Loucy (cell line): ENCODE results near the gene GALNT7.
A peak's percentile ranks its signal among the peaks of the same experiment; 100 is the strongest.
"Not testable (repeated sequence)": the region's sequence is repeated elsewhere in the genome, so short reads cannot be mapped to it uniquely, and the experiment has no call there.

ENCODE experiments used
- H2AFZ ChIP-seq: fragments of 200-600 bp; sonication (generic); 2 replicates; pipeline ENCODE4 v1.6.0; 2016; ENCODE audit warnings: antibody characterized with exemption, mild to moderate bottlenecking, low read length, moderate library complexity
- H3F3A ChIP-seq: fragments of 200-600 bp; 2 replicates; pipeline ENCODE4 v1.6.0; 2016; ENCODE audit warnings: antibody characterized with exemption, low read depth, mild to moderate bottlenecking
- H3K27me3 ChIP-seq: fragments of 200-600 bp; sonication (generic); 2 replicates; pipeline ENCODE4 v1.6.1; 2014; ENCODE audit warnings: low read length, mild to moderate bottlenecking; ENCODE audit not compliant: insufficient read depth, poor library complexity, severe bottlenecking
- H3K36me3 ChIP-seq: fragments of 200-600 bp; sonication (generic); 2 replicates; pipeline ENCODE4 v1.6.1; 2016; ENCODE audit warnings: low read length; ENCODE audit not compliant: insufficient read depth
- H3K4me1 ChIP-seq: fragments of 200-600 bp; sonication (generic); 2 replicates; pipeline ENCODE4 v1.5.1; 2014; ENCODE audit warnings: low read length, mild to moderate bottlenecking; ENCODE audit not compliant: insufficient read depth, poor library complexity, severe bottlenecking
- H3K4me2 ChIP-seq: fragments of 200-600 bp; sonication (generic); 2 replicates; pipeline ENCODE4 v1.6.0; 2014; ENCODE audit warnings: antibody characterized with exemption, low read length, low read depth, mild to moderate bottlenecking; ENCODE audit not compliant: poor library complexity, severe bottlenecking
- H3K4me3 ChIP-seq: fragments of 200-600 bp; sonication (generic); 2 replicates; pipeline ENCODE4 v1.5.1; 2014; ENCODE audit warnings: low read length, mild to moderate bottlenecking, mixed read lengths; ENCODE audit not compliant: poor library complexity, severe bottlenecking
- H3K79me2 ChIP-seq: fragments of 200-600 bp; sonication (generic); 2 replicates; pipeline ENCODE4 v1.6.1; 2014; ENCODE audit warnings: low read length; ENCODE audit not compliant: insufficient read depth
- H3K9ac ChIP-seq: fragments of 200-600 bp; sonication (generic); 2 replicates; pipeline ENCODE4 v1.6.0; 2014; ENCODE audit warnings: mild to moderate bottlenecking, low read depth, low read length, moderate library complexity; ENCODE audit not compliant: poor library complexity, severe bottlenecking
- H3K9me2 ChIP-seq: fragments of 200-600 bp; sonication (generic); replicated peaks from 2 replicates; pipeline ENCODE4 v1.6.1; 2016; ENCODE audit warnings: low read depth, low read length, mixed read lengths
- H3K9me3 ChIP-seq: fragments of 200-600 bp; sonication (generic); 2 replicates; pipeline ENCODE4 v1.6.1; 2014; ENCODE audit warnings: mild to moderate bottlenecking, antibody characterized with exemption, low read length, low read depth; ENCODE audit not compliant: insufficient read depth
- H4K20me1 ChIP-seq: fragments of 200-600 bp; sonication (generic); 2 replicates; pipeline ENCODE4 v1.6.0; 2014; ENCODE audit warnings: antibody characterized with exemption, low read length, mild to moderate bottlenecking; ENCODE audit not compliant: insufficient read depth, poor library complexity, severe bottlenecking
- EZH2phosphoT487 ChIP-seq: fragments of 200-600 bp; IDR thresholded peaks from 2 replicates; pipeline ENCODE4 v1.6.1; 2018; ENCODE audit warnings: antibody characterized with exemption, mild to moderate bottlenecking, moderate library complexity, borderline replicate concordance
- TF ChIP-seq, protein P1 (sequence below): fragments of 200-600 bp; sonication (generic); conservative IDR thresholded peaks from 2 replicates; pipeline ENCODE4 v1.5.1; 2014; ENCODE audit warnings: mild to moderate bottlenecking, antibody characterized with exemption, low read length

The GALNT7 gene

DNA sequence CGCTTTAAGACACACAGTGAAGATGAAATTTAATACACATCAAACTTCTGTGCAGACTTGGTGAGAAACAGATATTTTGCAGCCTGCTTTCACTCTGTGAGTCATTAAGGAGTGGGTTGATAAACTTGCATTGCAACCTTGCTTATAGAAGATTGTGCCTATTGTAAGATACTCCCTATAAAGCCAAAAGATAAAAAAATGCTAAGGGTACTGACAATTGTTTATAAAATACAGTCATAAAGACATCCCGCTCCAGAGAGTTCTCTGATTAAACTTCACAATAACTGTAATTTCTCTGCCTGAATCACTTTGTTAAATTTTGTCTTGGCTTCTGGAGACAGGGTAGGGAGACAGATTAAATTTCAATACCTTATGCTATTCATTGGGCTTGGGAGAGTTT lies 49.1 kb downstream of the GALNT7 start:
- Histone ChIP-seq H3K9me2 (no peaks in the 10 kb centered on the region), H4K20me1 (peaks cover 53% of the 10 kb centered on the region), H3K4me2 (peak overlapping the region; percentile 58), H3K9me3 (no peaks in the 10 kb centered on the region), H3K9ac (peak overlapping the region; percentile 15), H3K79me2 (peaks cover 91% of the 10 kb centered on the region), H2AFZ (no peak overlapping the region), H3K4me3 (peak overlapping the region; percentile 20), H3K27me3 (no peaks in the 10 kb centered on the region), H3F3A (peaks cover 5% of the 10 kb centered on the region; the same call in 1 of the 2 replicates), H3K36me3 (peaks cover 2% of the 10 kb centered on the region; the same call in 1 of the 2 replicates), H3K4me1 (peaks cover 40% of the 10 kb centered on the region)
- TF ChIP-seq EZH2phosphoT487 = no peak
- TF ChIP-seq, protein P1, sequence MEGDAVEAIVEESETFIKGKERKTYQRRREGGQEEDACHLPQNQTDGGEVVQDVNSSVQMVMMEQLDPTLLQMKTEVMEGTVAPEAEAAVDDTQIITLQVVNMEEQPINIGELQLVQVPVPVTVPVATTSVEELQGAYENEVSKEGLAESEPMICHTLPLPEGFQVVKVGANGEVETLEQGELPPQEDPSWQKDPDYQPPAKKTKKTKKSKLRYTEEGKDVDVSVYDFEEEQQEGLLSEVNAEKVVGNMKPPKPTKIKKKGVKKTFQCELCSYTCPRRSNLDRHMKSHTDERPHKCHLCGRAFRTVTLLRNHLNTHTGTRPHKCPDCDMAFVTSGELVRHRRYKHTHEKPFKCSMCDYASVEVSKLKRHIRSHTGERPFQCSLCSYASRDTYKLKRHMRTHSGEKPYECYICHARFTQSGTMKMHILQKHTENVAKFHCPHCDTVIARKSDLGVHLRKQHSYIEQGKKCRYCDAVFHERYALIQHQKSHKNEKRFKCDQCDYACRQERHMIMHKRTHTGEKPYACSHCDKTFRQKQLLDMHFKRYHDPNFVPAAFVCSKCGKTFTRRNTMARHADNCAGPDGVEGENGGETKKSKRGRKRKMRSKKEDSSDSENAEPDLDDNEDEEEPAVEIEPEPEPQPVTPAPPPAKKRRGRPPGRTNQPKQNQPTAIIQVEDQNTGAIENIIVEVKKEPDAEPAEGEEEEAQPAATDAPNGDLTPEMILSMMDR = no peak

DNA sequence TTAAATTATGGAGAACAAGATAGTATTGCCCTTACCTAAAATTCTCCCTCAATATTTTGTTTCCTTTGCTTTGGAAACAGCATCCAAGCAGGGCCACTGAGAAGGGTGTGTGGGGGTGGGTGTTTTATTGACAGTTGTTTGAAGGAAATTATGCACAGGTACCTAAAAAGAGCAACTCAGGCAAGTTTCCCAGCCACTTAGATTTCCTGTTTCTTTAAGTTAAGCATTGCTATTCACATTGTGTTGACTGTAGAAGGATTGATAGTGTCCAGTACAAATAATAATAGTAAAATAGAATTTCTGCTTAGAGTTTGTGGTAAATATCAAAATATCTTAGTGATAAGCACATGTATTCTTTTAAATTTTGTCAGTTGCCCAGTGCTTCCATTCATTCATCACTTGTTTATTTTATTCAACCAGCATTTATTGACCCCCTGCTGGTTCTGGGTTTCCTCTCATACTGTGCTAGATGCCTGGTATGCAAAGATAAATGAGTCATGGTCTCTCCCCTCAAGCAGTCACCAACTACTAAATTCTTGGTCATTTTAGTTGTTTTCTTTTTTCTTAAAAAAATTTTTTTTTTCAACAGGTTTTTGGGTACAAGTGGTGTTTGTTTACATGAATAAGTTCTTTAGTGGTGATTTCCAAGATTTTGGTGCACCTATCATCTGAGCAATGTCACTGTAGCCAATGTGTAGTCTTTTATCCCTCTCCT lies 50.0 kb downstream of the GALNT7 start:
- peaks cover 5% of the 10 kb centered on the region; the same call in 1 of the 2 replicates for H3F3A ChIP-seq
- peaks cover 43% of the 10 kb centered on the region for H3K4me1 ChIP-seq
- peak overlapping the region; percentile 15 for H3K9ac ChIP-seq
- H3K9me2 ChIP-seq = no peaks in the 10 kb centered on the region
- H2AFZ ChIP-seq = no peak overlapping the region
- H4K20me1 ChIP-seq = peaks cover 54% of the 10 kb centered on the region
- H3K4me3 ChIP-seq = peak overlapping the region; percentile 20
- TF ChIP-seq EZH2phosphoT487 = no peak
- TF ChIP-seq, protein P1 = no peak
- H3K27me3 ChIP-seq = no peaks in the 10 kb centered on the region
- H3K9me3 ChIP-seq = no peaks in the 10 kb centered on the region
- H3K4me2 ChIP-seq = peak overlapping the region; percentile 58
- H3K79me2 ChIP-seq = peaks cover 91% of the 10 kb centered on the region
- H3K36me3 ChIP-seq = peaks cover 2% of the 10 kb centered on the region; the same call in 1 of the 2 replicates

DNA sequence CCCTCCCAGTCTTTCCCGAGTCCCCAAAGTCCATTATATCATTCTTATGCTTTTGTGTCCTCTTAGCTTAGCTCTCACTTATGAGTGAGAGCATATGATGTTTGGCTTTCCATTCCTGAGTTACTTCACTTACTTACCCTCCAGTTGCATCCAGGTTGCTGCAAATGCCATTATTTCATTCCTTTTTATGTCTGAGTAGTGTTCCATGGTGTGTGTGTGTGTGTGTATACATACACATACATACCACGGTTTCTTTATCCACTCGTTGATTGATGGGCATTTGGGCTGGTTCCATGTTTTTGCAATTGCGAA lies 50.5 kb downstream of the GALNT7 start:
- H3K9me2 ChIP-seq, H3K27me3 ChIP-seq, H3K9me3 ChIP-seq, H3K36me3 ChIP-seq, H2AFZ ChIP-seq, H3K4me3 ChIP-seq, H3F3A ChIP-seq, H3K9ac ChIP-seq: not testable (repeated sequence)
- Histone ChIP-seq H3K4me2 (peak overlapping the region; percentile 58), H3K79me2 (peaks cover 91% of the 10 kb centered on the region), H4K20me1 (peaks cover 54% of the 10 kb centered on the region), H3K4me1 (peaks cover 38% of the 10 kb centered on the region)

DNA sequence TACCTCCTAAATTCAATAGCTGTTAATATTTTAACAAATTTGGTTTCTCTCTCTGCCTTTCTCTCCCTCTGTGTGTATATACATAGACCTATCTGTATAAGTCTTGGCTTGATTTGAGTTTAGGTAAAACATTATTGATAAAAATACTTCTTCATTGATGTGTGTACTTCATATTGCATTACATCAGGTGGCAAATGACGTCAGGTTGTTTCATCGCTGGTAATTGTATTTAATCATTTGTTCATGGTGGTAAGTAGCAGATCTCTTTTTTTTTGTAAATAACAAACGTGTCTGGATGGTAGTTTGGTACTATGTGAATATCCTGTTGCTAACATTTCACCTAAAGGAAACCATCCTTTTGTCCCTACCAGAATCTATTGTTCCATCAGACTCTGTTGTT lies 55.1 kb downstream of the GALNT7 start:
- Histone ChIP-seq H2AFZ (no peak overlapping the region), H3F3A (0 out of 2 replicates have a peak, but pooled peaks cover under 1% of the 10 kb centered on the region), H3K4me2 (no peak overlapping the region), H3K9me2 (no peaks in the 10 kb centered on the region), H3K36me3 (peaks cover 9% of the 10 kb centered on the region; the same call in 1 of the 2 replicates), H3K4me1 (peaks cover 32% of the 10 kb centered on the region), H3K9ac (no peak overlapping the region), H3K27me3 (no peaks in the 10 kb centered on the region), H3K9me3 (no peaks in the 10 kb centered on the region), H3K79me2 (peaks cover 90% of the 10 kb centered on the region), H4K20me1 (peaks cover 53% of the 10 kb centered on the region), H3K4me3 (no peak overlapping the region)
- TF ChIP-seq, protein P1 = no peak
- no peak for TF ChIP-seq EZH2phosphoT487
